Measurements from ENCODE around the gene CELA3B.
"Not testable (repeated sequence)": the region's sequence is repeated elsewhere in the genome, so short reads cannot be mapped to it uniquely, and the experiment has no call there.

DNA sequence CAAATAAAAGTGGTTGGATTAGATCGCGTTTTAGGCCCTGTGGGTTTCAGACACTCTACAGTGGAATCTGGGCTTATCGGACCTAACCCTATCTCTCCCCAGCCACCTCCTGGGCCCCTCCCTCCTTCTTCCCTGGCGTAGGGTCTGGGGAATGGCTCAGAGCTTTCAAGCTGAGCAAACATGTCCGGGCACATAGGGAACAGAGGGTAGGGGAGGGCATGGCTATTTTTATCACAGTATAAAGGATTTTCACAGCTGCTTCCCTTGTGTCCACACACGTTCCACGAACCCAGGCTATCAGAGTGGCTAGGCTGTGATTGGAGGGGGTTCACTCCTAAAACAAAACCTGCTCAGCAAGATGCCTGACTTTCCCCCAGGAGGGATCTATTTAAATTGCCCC, 22.8 kb downstream of the CELA3B start:
- TF ChIP-seq, protein P1, sequence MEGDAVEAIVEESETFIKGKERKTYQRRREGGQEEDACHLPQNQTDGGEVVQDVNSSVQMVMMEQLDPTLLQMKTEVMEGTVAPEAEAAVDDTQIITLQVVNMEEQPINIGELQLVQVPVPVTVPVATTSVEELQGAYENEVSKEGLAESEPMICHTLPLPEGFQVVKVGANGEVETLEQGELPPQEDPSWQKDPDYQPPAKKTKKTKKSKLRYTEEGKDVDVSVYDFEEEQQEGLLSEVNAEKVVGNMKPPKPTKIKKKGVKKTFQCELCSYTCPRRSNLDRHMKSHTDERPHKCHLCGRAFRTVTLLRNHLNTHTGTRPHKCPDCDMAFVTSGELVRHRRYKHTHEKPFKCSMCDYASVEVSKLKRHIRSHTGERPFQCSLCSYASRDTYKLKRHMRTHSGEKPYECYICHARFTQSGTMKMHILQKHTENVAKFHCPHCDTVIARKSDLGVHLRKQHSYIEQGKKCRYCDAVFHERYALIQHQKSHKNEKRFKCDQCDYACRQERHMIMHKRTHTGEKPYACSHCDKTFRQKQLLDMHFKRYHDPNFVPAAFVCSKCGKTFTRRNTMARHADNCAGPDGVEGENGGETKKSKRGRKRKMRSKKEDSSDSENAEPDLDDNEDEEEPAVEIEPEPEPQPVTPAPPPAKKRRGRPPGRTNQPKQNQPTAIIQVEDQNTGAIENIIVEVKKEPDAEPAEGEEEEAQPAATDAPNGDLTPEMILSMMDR (IDR thresholded peaks at IDR 0.05; ENCODE audit: poor library complexity), result not testable (repeated sequence)
- TF ChIP-seq EZH2 (IDR thresholded peaks at IDR 0.05; ENCODE audit: borderline replicate concordance); EZH2phosphoT487 (IDR thresholded peaks at IDR 0.05; ENCODE audit: low read depth, severe bottlenecking, unreplicated experiment): not testable (repeated sequence)

Data from hepatocyte (in vitro differentiated cells).